HG02759 (cell line): Measurements from ENCODE around the gene FKBP10.

Experiments
- ATAC-seq: cut with Tn5 transposase; IDR thresholded peaks from one replicate; pipeline ENCODE4 v1.9.1; 2021; ENCODE audit warnings: mild to moderate bottlenecking, moderate library complexity; ENCODE audit not compliant: unreplicated experiment

The FKBP10 gene

GRCh38 chr17:41782142-41782541, 30.7 kb upstream of the FKBP10 start:
- ATAC-seq: no peak

- no peak for ATAC-seq
Measured at GRCh38 chr17:41784207-41784744, 28.5 kb upstream of the FKBP10 start.

- ATAC-seq: no peak
Measured at GRCh38 chr17:41785091-41785858, 27.5 kb upstream of the FKBP10 start.

GRCh38 chr17:41785859-41786226, 27.0 kb upstream of the FKBP10 start:
- ATAC-seq: no peak

- peak; percentile 82 for ATAC-seq
Measured at GRCh38 chr17:41786227-41787020, 26.4 kb upstream of the FKBP10 start, which contains the start of gene JUP. Gene JUP (minus strand): TSS chr17:41786711. CDS start chr17:41771854, 14,857 bp downstream.

- ATAC-seq: no peak
Measured at GRCh38 chr17:41787021-41787418, 25.8 kb upstream of the FKBP10 start.

GRCh38 chr17:41792845-41793783, 19.7 kb upstream of the FKBP10 start:
- no peak for ATAC-seq

- ATAC-seq: no peak
Measured at GRCh38 chr17:41793784-41794539, 18.8 kb upstream of the FKBP10 start.

GRCh38 chr17:41794540-41794975, 18.2 kb upstream of the FKBP10 start:
- ATAC-seq: no peak

GRCh38 chr17:41796121-41796895, 16.5 kb upstream of the FKBP10 start:
- ATAC-seq: no peak

GRCh38 chr17:41797377-41797776, 15.4 kb upstream of the FKBP10 start:
- no peak for ATAC-seq

GRCh38 chr17:41799366-41799765, 13.4 kb upstream of the FKBP10 start:
- no peak for ATAC-seq

GRCh38 chr17:41800601-41801373, 12.0 kb upstream of the FKBP10 start:
- no peak for ATAC-seq

GRCh38 chr17:41801374-41802271, 11.2 kb upstream of the FKBP10 start:
- no peak for ATAC-seq

- ATAC-seq: no peak
Measured at GRCh38 chr17:41803049-41804020, 9.5 kb upstream of the FKBP10 start.
